CD4-positive, alpha-beta T cell (primary cell): ENCODE results near the gene FGF5. TPM values are rescaled to one million over a fixed set of nuclear protein-coding genes. Genes with fewer than 3 reads are reported as not detected.
"Not testable (repeated sequence)": the region's sequence is repeated elsewhere in the genome, so short reads cannot be mapped to it uniquely, and the experiment has no call there.

Experiments used
- ATAC-seq: fragments of 200-7000 bp; cut with Tn5 transposase; one replicate; pipeline ENCODE4 v1.10.0; 2022; ENCODE audit warnings: mild to moderate bottlenecking; ENCODE audit not compliant: poor library complexity
- CTCF ChIA-PET: fragments of 350-600 bp; sonication (Branson Sonifier 250); formaldehyde crosslinking; loops from one replicate; lab custom pipeline; 2021; ENCODE audit warnings: antibody characterized with exemption, inconsistent platforms; lab: Charles Lee
- POLR2A ChIA-PET: fragments of 350-600 bp; sonication (Branson Sonifier 250); formaldehyde crosslinking; loops from one replicate; lab custom pipeline; 2021; ENCODE audit warnings: antibody characterized with exemption, inconsistent platforms; lab: Charles Lee
- DNase-seq, 14 experiments: peaks; one replicate each; pipeline ENCODE4 v3.0.0-alpha.2; 2013 to 2020; ENCODE audit warnings: mixed read lengths in 2 of 14
- H3K27ac ChIP-seq, 2 donors: one replicate each; pipeline versions ENCODE4 v1.5.1 to v1.7.0; 2013; ENCODE audit warnings: low read length in 2 of 2, low read depth in 1 of 2, mild to moderate bottlenecking in 1 of 2
- H3K27me3 ChIP-seq, 2 experiments: 1 replicate in 1 of 2; 2 replicates in 1 of 2; pipeline versions ENCODE4 v1.6.1 to v1.7.0; 2013; ENCODE audit warnings: low read length in 2 of 2, control low read depth in 1 of 2, mild to moderate bottlenecking in 1 of 2, moderate library complexity in 1 of 2; ENCODE audit not compliant: insufficient read depth in 2 of 2, control insufficient read depth in 1 of 2
- H3K36me3 ChIP-seq: one replicate; pipeline ENCODE4 v1.6.1; 2013; ENCODE audit warnings: low read length, control low read depth; ENCODE audit not compliant: insufficient read depth
- H3K4me1 ChIP-seq: one replicate; pipeline ENCODE4 v1.6.1; 2013; ENCODE audit warnings: low read length, control low read depth; ENCODE audit not compliant: insufficient read depth
- H3K4me3 ChIP-seq: one replicate; pipeline ENCODE4 v1.5.1; 2013; ENCODE audit warnings: mild to moderate bottlenecking, low read length, moderate library complexity
- H3K9me3 ChIP-seq, 2 experiments: 1 replicate in 1 of 2; 2 replicates in 1 of 2; pipeline versions ENCODE4 v1.6.1 to v1.7.0; 2013; ENCODE audit warnings: low read length in 2 of 2, mild to moderate bottlenecking in 2 of 2, control low read depth in 1 of 2, moderate library complexity in 1 of 2; ENCODE audit not compliant: control insufficient read depth in 1 of 2, insufficient read depth in 1 of 2
- H3K27ac Mint-ChIP-seq: one replicate; pipeline ENCODE4 v1.8.0; 2020; ENCODE audit warnings: mixed read lengths
- H3K27me3 Mint-ChIP-seq: one replicate; pipeline ENCODE4 v1.8.0; 2021; ENCODE audit warnings: mixed read lengths
- H3K36me3 Mint-ChIP-seq: one replicate; pipeline ENCODE4 v1.8.0; 2021; ENCODE audit warnings: low read depth, mixed read lengths
- H3K4me1 Mint-ChIP-seq: one replicate; pipeline ENCODE4 v1.8.0; 2021; ENCODE audit warnings: low read depth, mixed read lengths
- H3K4me3 Mint-ChIP-seq: one replicate; pipeline ENCODE4 v1.8.0; 2020; ENCODE audit warnings: mild to moderate bottlenecking, mixed read lengths
- H3K9me3 Mint-ChIP-seq: one replicate; pipeline ENCODE4 v1.8.0; 2020; ENCODE audit warnings: mixed read lengths
- intact Hi-C, 2 experiments: fragments of 100-400 bp; cut with DNase I in 1 of 2; cut with micrococcal nuclease in 1 of 2; formaldehyde crosslinking; loops; one replicate each; pipeline versions ENCODE4 v1.15.1 to v1.9.0; 2023 to 2025; cut with DNase I, micrococcal nuclease
- total RNA-seq, 174 experiments: library from RNA in 2 of 174; stranded (reverse) in 2 of 174; gene quantifications; one replicate each; pipeline ENCODE4 v1.2.3 and lab custom pipeline; 2021 to 2026
- TF ChIP-seq, protein P1 (sequence below): fragments of 200-600 bp; IDR thresholded peaks from one replicate; pipeline ENCODE4 v1.8.0; 2022; ENCODE audit warnings: antibody characterized with exemption, mild to moderate bottlenecking

The FGF5 gene
- total RNA-seq, 2 experiments from 2014 or later = 0.05 to 0.06 TPM

- intact Hi-C loops = no loop called here
- no peaks in the 10 kb centered on the region for H3K9me3 ChIP-seq
- no peak overlapping the region for H3K4me3 ChIP-seq
- Mint-ChIP-seq H3K36me3 (no peaks in the 10 kb centered on the region), H3K4me3 (no peak overlapping the region), H3K27me3 (peaks cover 27% of the 10 kb centered on the region), H3K9me3 (no peaks in the 10 kb centered on the region), H3K27ac (no peak overlapping the region), H3K4me1 (no peaks in the 10 kb centered on the region)
- no peaks in the 10 kb centered on the region for H3K4me1 ChIP-seq
- POLR2A ChIA-PET = no interaction called here
- ATAC-seq = no peak
- CTCF ChIA-PET = no interaction called here
- H3K27me3 ChIP-seq = no peaks in the 10 kb centered on the region
- DNase-seq = no peak
- TF ChIP-seq, protein P1, sequence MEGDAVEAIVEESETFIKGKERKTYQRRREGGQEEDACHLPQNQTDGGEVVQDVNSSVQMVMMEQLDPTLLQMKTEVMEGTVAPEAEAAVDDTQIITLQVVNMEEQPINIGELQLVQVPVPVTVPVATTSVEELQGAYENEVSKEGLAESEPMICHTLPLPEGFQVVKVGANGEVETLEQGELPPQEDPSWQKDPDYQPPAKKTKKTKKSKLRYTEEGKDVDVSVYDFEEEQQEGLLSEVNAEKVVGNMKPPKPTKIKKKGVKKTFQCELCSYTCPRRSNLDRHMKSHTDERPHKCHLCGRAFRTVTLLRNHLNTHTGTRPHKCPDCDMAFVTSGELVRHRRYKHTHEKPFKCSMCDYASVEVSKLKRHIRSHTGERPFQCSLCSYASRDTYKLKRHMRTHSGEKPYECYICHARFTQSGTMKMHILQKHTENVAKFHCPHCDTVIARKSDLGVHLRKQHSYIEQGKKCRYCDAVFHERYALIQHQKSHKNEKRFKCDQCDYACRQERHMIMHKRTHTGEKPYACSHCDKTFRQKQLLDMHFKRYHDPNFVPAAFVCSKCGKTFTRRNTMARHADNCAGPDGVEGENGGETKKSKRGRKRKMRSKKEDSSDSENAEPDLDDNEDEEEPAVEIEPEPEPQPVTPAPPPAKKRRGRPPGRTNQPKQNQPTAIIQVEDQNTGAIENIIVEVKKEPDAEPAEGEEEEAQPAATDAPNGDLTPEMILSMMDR = no peak
- H3K27ac ChIP-seq = no peak overlapping the region
- H3K36me3 ChIP-seq = no peaks in the 10 kb centered on the region
These were observed 20.0 kb downstream of the FGF5 start for GRCh38 chr4:80286451-80286850.

- H3K9me3 ChIP-seq, DNase-seq, CTCF ChIA-PET, H3K27me3 ChIP-seq, H3K27ac Mint-ChIP-seq, ATAC-seq, H3K4me3 ChIP-seq, H3K4me1 ChIP-seq, H3K36me3 ChIP-seq, H3K9me3 Mint-ChIP-seq, intact Hi-C loops, H3K4me1 Mint-ChIP-seq, H3K36me3 Mint-ChIP-seq, H3K4me3 Mint-ChIP-seq, POLR2A ChIA-PET, H3K27ac ChIP-seq: not testable (repeated sequence)
- H3K27me3 Mint-ChIP-seq = peaks cover 21% of the 10 kb centered on the region
These were observed 24.2 kb downstream of the FGF5 start for GRCh38 chr4:80290665-80291064.

- no peaks in the 10 kb centered on the region for H3K4me1 Mint-ChIP-seq
- H3K4me3 Mint-ChIP-seq = no peak overlapping the region
These were observed 27.7 kb downstream of the FGF5 start for GRCh38 chr4:80294206-80294605.

DNA sequence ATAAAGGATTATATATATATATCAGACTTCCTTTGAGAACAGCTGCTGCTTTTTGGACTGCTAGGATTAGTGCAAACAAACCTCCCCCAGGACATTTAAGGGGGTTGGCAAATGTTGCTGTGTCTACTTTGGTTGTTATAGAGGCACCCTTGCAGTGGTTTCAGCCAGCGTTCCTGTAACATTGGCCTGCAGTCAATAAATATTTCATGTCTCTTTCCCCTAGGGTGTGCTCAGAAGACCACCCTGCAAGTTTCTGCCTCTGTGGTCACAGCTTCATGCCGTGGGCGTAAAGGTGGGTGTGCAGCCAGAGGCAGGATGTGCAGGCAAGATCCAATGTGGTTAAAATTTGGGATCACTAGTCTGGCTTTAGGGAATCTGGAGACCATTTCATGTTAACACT, 28.9 kb downstream of the FGF5 start:
- Mint-ChIP-seq H3K4me3 (no peak overlapping the region), H3K36me3 (no peaks in the 10 kb centered on the region), H3K27ac (no peak overlapping the region), H3K9me3 (no peaks in the 10 kb centered on the region), H3K4me1 (no peaks in the 10 kb centered on the region), H3K27me3 (peaks cover 8% of the 10 kb centered on the region)
- CTCF ChIA-PET = no interaction called here
- no peak overlapping the region for H3K27ac ChIP-seq
- intact Hi-C loops = no loop called here
- no peaks in the 10 kb centered on the region for H3K27me3 ChIP-seq
- no peaks in the 10 kb centered on the region for H3K9me3 ChIP-seq
- POLR2A ChIA-PET = no interaction called here
- TF ChIP-seq, protein P1 = no peak
- DNase-seq (no peak), ATAC-seq (no peak)
- H3K36me3 ChIP-seq = no peaks in the 10 kb centered on the region
- no peaks in the 10 kb centered on the region for H3K4me1 ChIP-seq
- H3K4me3 ChIP-seq = no peak overlapping the region

More at GRCh38 chr4:80294206-80294605, 27.7 kb downstream of the FGF5 start:
- DNase-seq (no peak), ATAC-seq (no peak)
- no peaks in the 10 kb centered on the region for H3K27me3 ChIP-seq
- no peaks in the 10 kb centered on the region for H3K4me1 ChIP-seq
- H3K27ac ChIP-seq = no peak overlapping the region
- Mint-ChIP-seq H3K27me3 (peaks cover 8% of the 10 kb centered on the region), H3K9me3 (no peaks in the 10 kb centered on the region), H3K36me3 (no peaks in the 10 kb centered on the region), H3K27ac (no peak overlapping the region)
- no peaks in the 10 kb centered on the region for H3K36me3 ChIP-seq
- ChIA-PET CTCF (no interaction called here), POLR2A (no interaction called here)
- TF ChIP-seq, protein P1 = no peak
- no peaks in the 10 kb centered on the region for H3K9me3 ChIP-seq
- H3K4me3 ChIP-seq = no peak overlapping the region
- intact Hi-C loops = no loop called here
